Measurements from ENCODE around the gene CYP4F12. TPM values are rescaled to one million over a fixed set of nuclear protein-coding genes. Genes with fewer than 3 reads are reported as not detected.

CYP4F12 gene
- total RNA-seq, 1 experiment from 2014 or later: not detected

GRCh38 chr19:15642807-15643206, 30.1 kb upstream of the CYP4F12 start:
- DNase-seq (no peak), ATAC-seq (no peak)
- Histone ChIP-seq H3K27me3 (ENCODE audit: low read length) (peaks cover 7% of the 10 kb centered on the region), H3F3A (ENCODE audit: low read length, unreplicated experiment) (no peaks in the 10 kb centered on the region), H3K4me2 (ENCODE audit: low read length) (no peak overlapping the region), H3K9ac (ENCODE audit: low read length) (no peak overlapping the region), H3K9me3 (ENCODE audit: low read length) (no peaks in the 10 kb centered on the region), H3K36me3 (ENCODE audit: low read depth, low read length) (no peaks in the 10 kb centered on the region), H3K4me3 (ENCODE audit: low read length) (no peak overlapping the region), H3K9me2 (replicated peaks; ENCODE audit: low read length) (no peaks in the 10 kb centered on the region), H3K4me1 (ENCODE audit: insufficient read depth, low read length) (peaks cover 11% of the 10 kb centered on the region), H3K27ac (ENCODE audit: low read length) (no peak overlapping the region), H4K20me1 (ENCODE audit: low read length) (no peaks in the 10 kb centered on the region), H2AFZ (ENCODE audit: low read length) (no peak overlapping the region), H3K79me2 (ENCODE audit: low read length) (no peaks in the 10 kb centered on the region)
- ChIA-PET POLR2A (ENCODE audit: unreplicated experiment) (no interaction called here), CTCF (no interaction called here)
- intact Hi-C loops (cut with micrococcal nuclease): no loop called here
- BruUV-seq (replicated peaks): no TSS peak
- TF ChIP-seq EZH2phosphoT487 (IDR thresholded peaks at IDR 0.05; ENCODE audit: borderline replicate concordance, low read length) (no peak), CTCF (conservative IDR thresholded peaks at IDR 0.05; ENCODE audit: low read depth, low read length) (no peak), EZH2 (IDR thresholded peaks at IDR 0.05; ENCODE audit: low read length, unreplicated experiment) (no peak)

GRCh38 chr19:15643387-15643786, 29.5 kb upstream of the CYP4F12 start:
- Histone ChIP-seq H3K4me3 (ENCODE audit: low read length) (no peak overlapping the region), H3K9ac (ENCODE audit: low read length) (no peak overlapping the region), H4K20me1 (ENCODE audit: low read length) (no peaks in the 10 kb centered on the region), H3F3A (ENCODE audit: low read length, unreplicated experiment) (no peaks in the 10 kb centered on the region), H3K9me3 (ENCODE audit: low read length) (no peaks in the 10 kb centered on the region), H3K36me3 (ENCODE audit: low read depth, low read length) (no peaks in the 10 kb centered on the region), H2AFZ (ENCODE audit: low read length) (no peak overlapping the region), H3K27ac (ENCODE audit: low read length) (no peak overlapping the region), H3K27me3 (ENCODE audit: low read length) (peaks cover 9% of the 10 kb centered on the region), H3K9me2 (replicated peaks; ENCODE audit: low read length) (no peaks in the 10 kb centered on the region), H3K4me1 (ENCODE audit: insufficient read depth, low read length) (peaks cover 11% of the 10 kb centered on the region), H3K4me2 (ENCODE audit: low read length) (no peak overlapping the region), H3K79me2 (ENCODE audit: low read length) (no peaks in the 10 kb centered on the region)
- TF ChIP-seq CTCF (conservative IDR thresholded peaks at IDR 0.05; ENCODE audit: low read depth, low read length) (no peak), EZH2phosphoT487 (IDR thresholded peaks at IDR 0.05; ENCODE audit: borderline replicate concordance, low read length) (no peak), EZH2 (IDR thresholded peaks at IDR 0.05; ENCODE audit: low read length, unreplicated experiment) (no peak)
- no peak for DNase-seq
- intact Hi-C loops (cut with micrococcal nuclease): no loop called here
- CTCF ChIA-PET: no interaction called here
- ATAC-seq: no peak
- no TSS peak for BruUV-seq (replicated peaks)
- POLR2A ChIA-PET (ENCODE audit: unreplicated experiment): no interaction called here

GRCh38 chr19:15644066-15644741, 28.7 kb upstream of the CYP4F12 start:
- Histone ChIP-seq H3K4me3 (ENCODE audit: low read length) (no peak overlapping the region), H3K4me1 (ENCODE audit: insufficient read depth, low read length) (peaks cover 11% of the 10 kb centered on the region), H3K36me3 (ENCODE audit: low read depth, low read length) (no peaks in the 10 kb centered on the region), H4K20me1 (ENCODE audit: low read length) (no peaks in the 10 kb centered on the region), H3K4me2 (ENCODE audit: low read length) (no peak overlapping the region), H3K27ac (ENCODE audit: low read length) (no peak overlapping the region), H3K9me3 (ENCODE audit: low read length) (no peaks in the 10 kb centered on the region), H3K9me2 (replicated peaks; ENCODE audit: low read length) (no peaks in the 10 kb centered on the region), H3K27me3 (ENCODE audit: low read length) (peaks cover 9% of the 10 kb centered on the region), H3F3A (ENCODE audit: low read length, unreplicated experiment) (no peaks in the 10 kb centered on the region), H3K9ac (ENCODE audit: low read length) (no peak overlapping the region), H2AFZ (ENCODE audit: low read length) (no peak overlapping the region), H3K79me2 (ENCODE audit: low read length) (no peaks in the 10 kb centered on the region)
- CTCF ChIA-PET: no interaction called here
- POLR2A ChIA-PET (ENCODE audit: unreplicated experiment): no interaction called here
- intact Hi-C loops (cut with micrococcal nuclease): no loop called here
- no peak for ATAC-seq
- TF ChIP-seq EZH2phosphoT487 (IDR thresholded peaks at IDR 0.05; ENCODE audit: borderline replicate concordance, low read length) (no peak), CTCF (conservative IDR thresholded peaks at IDR 0.05; ENCODE audit: low read depth, low read length) (no peak), EZH2 (IDR thresholded peaks at IDR 0.05; ENCODE audit: low read length, unreplicated experiment) (no peak)
- no peak for DNase-seq
- BruUV-seq (replicated peaks): no TSS peak
